IPS-18c (cell line): ENCODE results near the gene GOLPH3L.
"Not testable (repeated sequence)": the region's sequence is repeated elsewhere in the genome, so short reads cannot be mapped to it uniquely, and the experiment has no call there.

ENCODE experiments used
- H3K4me3 ChIP-seq: 2 replicates; pipeline ENCODE4 v1.7.0; 2013; ENCODE audit warnings: low read depth, mild to moderate bottlenecking, low read length, moderate library complexity; ENCODE audit not compliant: insufficient read depth
- H3K9me3 ChIP-seq: one replicate; pipeline ENCODE4 v1.6.1; 2013; ENCODE audit warnings: mild to moderate bottlenecking, low read length, moderate library complexity; ENCODE audit not compliant: control insufficient read depth, insufficient read depth

GOLPH3L gene

GRCh38 chr1:150674881-150675280 lies 22.1 kb downstream of the GOLPH3L start:
- Histone ChIP-seq H3K4me3 (no peak overlapping the region), H3K9me3 (no peaks in the 10 kb centered on the region)

- Histone ChIP-seq H3K9me3 (no peaks in the 10 kb centered on the region), H3K4me3 (no peak overlapping the region)
Observed at GRCh38 chr1:150663321-150663720, 33.6 kb downstream of the GOLPH3L start.

GRCh38 chr1:150662811-150663210 lies 34.1 kb downstream of the GOLPH3L start:
- Histone ChIP-seq H3K4me3 (no peak overlapping the region), H3K9me3 (no peaks in the 10 kb centered on the region)

- Histone ChIP-seq H3K4me3 (no peak overlapping the region), H3K9me3 (no peaks in the 10 kb centered on the region)
Observed at GRCh38 chr1:150661156-150661555, 35.8 kb downstream of the GOLPH3L start.

GRCh38 chr1:150660584-150660983 lies 36.4 kb downstream of the GOLPH3L start:
- Histone ChIP-seq H3K4me3 (no peak overlapping the region), H3K9me3 (no peaks in the 10 kb centered on the region)

- H3K9me3 ChIP-seq, H3K4me3 ChIP-seq: not testable (repeated sequence)
Observed at GRCh38 chr1:150657064-150657463, 39.9 kb downstream of the GOLPH3L start.

- H3K4me3 ChIP-seq, H3K9me3 ChIP-seq: not testable (repeated sequence)
Observed at GRCh38 chr1:150654635-150655034, 42.3 kb downstream of the GOLPH3L start.

- H3K9me3 ChIP-seq = no peaks in the 10 kb centered on the region
Observed at GRCh38 chr1:150650193-150650592, 46.8 kb downstream of the GOLPH3L start.

GRCh38 chr1:150649441-150650075 lies 47.4 kb downstream of the GOLPH3L start:
- Histone ChIP-seq H3K4me3 (no peak overlapping the region), H3K9me3 (no peaks in the 10 kb centered on the region)

More at GRCh38 chr1:150650193-150650592, 46.8 kb downstream of the GOLPH3L start:
- H3K4me3 ChIP-seq = no peak overlapping the region

GRCh38 chr1:150642296-150642695 lies 54.7 kb downstream of the GOLPH3L start:
- Histone ChIP-seq H3K4me3 (no peak overlapping the region), H3K9me3 (no peaks in the 10 kb centered on the region)

- H3K4me3 ChIP-seq = not testable (repeated sequence)
Observed at GRCh38 chr1:150641126-150641815, 55.7 kb downstream of the GOLPH3L start.

GRCh38 chr1:150638430-150638829 lies 58.5 kb downstream of the GOLPH3L start:
- not testable (repeated sequence) for H3K9me3 ChIP-seq, H3K4me3 ChIP-seq

More at GRCh38 chr1:150641126-150641815, 55.7 kb downstream of the GOLPH3L start:
- not testable (repeated sequence) for H3K9me3 ChIP-seq

- not testable (repeated sequence) for H3K9me3 ChIP-seq, H3K4me3 ChIP-seq
Observed at GRCh38 chr1:150634839-150635622, 61.9 kb downstream of the GOLPH3L start.

GRCh38 chr1:150629115-150629928 lies 67.6 kb downstream of the GOLPH3L start, which contains the start of gene ENSA:
Gene ENSA, minus strand, starts transcription at chr1:150629612. Its CDS starts 142 bp downstream, at chr1:150629470.
- peak within 1 kb of the TSS; percentile 99 for H3K4me3 ChIP-seq

GRCh38 chr1:150628766-150629114 lies 68.2 kb downstream of the GOLPH3L start:
- Histone ChIP-seq H3K9me3 (no peaks in the 10 kb centered on the region), H3K4me3 (peak overlapping the region; percentile 99)

More at GRCh38 chr1:150629115-150629928, 67.6 kb downstream of the GOLPH3L start, which contains the start of gene ENSA:
- H3K9me3 ChIP-seq = no peaks in the 10 kb centered on the region

GRCh38 chr1:150627826-150628410 lies 69.0 kb downstream of the GOLPH3L start:
- Histone ChIP-seq H3K9me3 (no peaks in the 10 kb centered on the region), H3K4me3 (peak overlapping the region; percentile 99)

GRCh38 chr1:150626150-150626549 lies 70.8 kb downstream of the GOLPH3L start:
- no peaks in the 10 kb centered on the region for H3K9me3 ChIP-seq
- H3K4me3 ChIP-seq = no peak overlapping the region
